Caco-2 (cell line): ENCODE results near the gene MCTP1. TPM values are rescaled to one million over a fixed set of nuclear protein-coding genes. Genes with fewer than 3 reads are reported as not detected.

Source experiments
- BruUV-seq: library from RNA; stranded (reverse); fragments of 400-500 nt; replicated peaks from 2 replicates; lab custom pipeline; 2021; lab: Mats Ljungman, UMichigan
- CTCF ChIA-PET: fragments of 300-600 bp; sonication (Branson Sonifier 250); formaldehyde crosslinking; loops from one replicate; lab custom pipeline; 2022; ENCODE audit warnings: antibody characterized with exemption; lab: Charles Lee
- POLR2A ChIA-PET: fragments of 300-600 bp; sonication (Branson Sonifier 250); formaldehyde crosslinking; loops from one replicate; lab custom pipeline; 2022; ENCODE audit warnings: antibody characterized with exemption; lab: Charles Lee
- DNase-seq, 2 experiments: peaks; one replicate each; pipeline versions ENCODE4 v3.0.0 to v3.0.0-alpha.2; 2020 to 2022
- H3K27me3 ChIP-seq: replicated peaks from 2 replicates; pipeline ENCODE4 v1.6.0; 2011; ENCODE audit warnings: low read length; ENCODE audit not compliant: control insufficient read depth, insufficient read depth
- H3K36me3 ChIP-seq: 2 replicates; pipeline ENCODE4 v1.5.1; 2011; ENCODE audit warnings: low read length; ENCODE audit not compliant: control insufficient read depth, insufficient read depth
- H3K4me1 ChIP-seq: fragments of 250-450 bp; sonication (Bioruptor Pico); 2 replicates; pipeline ENCODE4 v1.5.1; 2020; ENCODE audit warnings: mild to moderate bottlenecking
- H3K4me3 ChIP-seq: 2 replicates; pipeline ENCODE4 v1.5.1; 2011; ENCODE audit warnings: low read depth, mild to moderate bottlenecking, control low read depth, low read length
- H3K9me3 ChIP-seq: fragments of 250-450 bp; sonication (Bioruptor Pico); 2 replicates; pipeline ENCODE4 v1.5.1; 2020; ENCODE audit warnings: mild to moderate bottlenecking, moderate library complexity
- H3K27ac Mint-ChIP-seq: one replicate; pipeline ENCODE4 v1.8.0; 2022; ENCODE audit warnings: mixed read lengths; ENCODE audit not compliant: unreplicated experiment
- H3K27me3 Mint-ChIP-seq: one replicate; pipeline ENCODE4 v1.8.0; 2022; ENCODE audit warnings: mixed read lengths; ENCODE audit not compliant: insufficient read depth, unreplicated experiment
- H3K36me3 Mint-ChIP-seq: one replicate; pipeline ENCODE4 v1.8.0; 2022; ENCODE audit warnings: mild to moderate bottlenecking, mixed read lengths; ENCODE audit not compliant: insufficient read depth, unreplicated experiment
- H3K4me1 Mint-ChIP-seq: one replicate; pipeline ENCODE4 v1.8.0; 2022; ENCODE audit warnings: low read depth, mixed read lengths; ENCODE audit not compliant: unreplicated experiment
- H3K4me3 Mint-ChIP-seq: one replicate; pipeline ENCODE4 v1.8.0; 2022; ENCODE audit warnings: mild to moderate bottlenecking, moderate library complexity, mixed read lengths; ENCODE audit not compliant: unreplicated experiment
- H3K9me3 Mint-ChIP-seq: one replicate; pipeline ENCODE4 v1.8.0; 2022; ENCODE audit warnings: mixed read lengths; ENCODE audit not compliant: unreplicated experiment
- intact Hi-C: fragments of 100-400 bp; cut with micrococcal nuclease; formaldehyde crosslinking; loops from one replicate; pipeline ENCODE4 v1.10.0; 2022; ENCODE audit not compliant: unreplicated experiment
- total RNA-seq: library from RNA; stranded (reverse); gene quantifications from 2 replicates; pipeline ENCODE4 v1.2.3, GENCODE V29; 2022
- TF ChIP-seq, protein P1 (sequence below), 2 experiments: fragments of 200-600 bp in 1 of 2; IDR thresholded peaks; 1 replicate in 1 of 2; 2 replicates in 1 of 2; pipeline versions ENCODE4 v1.5.1 to v1.8.0; 2011 to 2022; ENCODE audit warnings: antibody characterized with exemption in 1 of 2, control low read depth in 1 of 2, inconsistent platforms in 1 of 2, low read depth in 1 of 2, low read length in 1 of 2, mild to moderate bottlenecking in 1 of 2, moderate library complexity in 1 of 2; ENCODE audit not compliant: insufficient read depth in 1 of 2, severe bottlenecking in 1 of 2, unreplicated experiment in 1 of 2

MCTP1 gene
- total RNA-seq, 1 experiment from 2014 or later = 3.2 TPM

GRCh38 chr5:94810281-94810680 lies 474.6 kb downstream of the MCTP1 start:
- no peak for DNase-seq
- no peaks in the 10 kb centered on the region for H3K4me1 Mint-ChIP-seq
- no peaks in the 10 kb centered on the region for H3K4me1 ChIP-seq
- H3K27me3 Mint-ChIP-seq = peaks cover 27% of the 10 kb centered on the region
- intact Hi-C loops = no loop called here
- H3K27ac Mint-ChIP-seq = no peak overlapping the region
- BruUV-seq = no TSS peak
- ChIA-PET CTCF (no interaction called here), POLR2A (no interaction called here)
- H3K9me3 ChIP-seq = no peaks in the 10 kb centered on the region
- no peaks in the 10 kb centered on the region for H3K36me3 Mint-ChIP-seq
- no peak overlapping the region for H3K4me3 Mint-ChIP-seq
- no peaks in the 10 kb centered on the region for H3K36me3 ChIP-seq
- H3K27me3 ChIP-seq = no peaks in the 10 kb centered on the region
- H3K4me3 ChIP-seq = no peak overlapping the region
- no peaks in the 10 kb centered on the region for H3K9me3 Mint-ChIP-seq
- TF ChIP-seq, protein P1, sequence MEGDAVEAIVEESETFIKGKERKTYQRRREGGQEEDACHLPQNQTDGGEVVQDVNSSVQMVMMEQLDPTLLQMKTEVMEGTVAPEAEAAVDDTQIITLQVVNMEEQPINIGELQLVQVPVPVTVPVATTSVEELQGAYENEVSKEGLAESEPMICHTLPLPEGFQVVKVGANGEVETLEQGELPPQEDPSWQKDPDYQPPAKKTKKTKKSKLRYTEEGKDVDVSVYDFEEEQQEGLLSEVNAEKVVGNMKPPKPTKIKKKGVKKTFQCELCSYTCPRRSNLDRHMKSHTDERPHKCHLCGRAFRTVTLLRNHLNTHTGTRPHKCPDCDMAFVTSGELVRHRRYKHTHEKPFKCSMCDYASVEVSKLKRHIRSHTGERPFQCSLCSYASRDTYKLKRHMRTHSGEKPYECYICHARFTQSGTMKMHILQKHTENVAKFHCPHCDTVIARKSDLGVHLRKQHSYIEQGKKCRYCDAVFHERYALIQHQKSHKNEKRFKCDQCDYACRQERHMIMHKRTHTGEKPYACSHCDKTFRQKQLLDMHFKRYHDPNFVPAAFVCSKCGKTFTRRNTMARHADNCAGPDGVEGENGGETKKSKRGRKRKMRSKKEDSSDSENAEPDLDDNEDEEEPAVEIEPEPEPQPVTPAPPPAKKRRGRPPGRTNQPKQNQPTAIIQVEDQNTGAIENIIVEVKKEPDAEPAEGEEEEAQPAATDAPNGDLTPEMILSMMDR (IDR thresholded peaks at IDR 0.05; ENCODE audit: insufficient read depth in 1 of 2, low read depth in 1 of 2, low read length in 1 of 2, severe bottlenecking in 1 of 2, unreplicated experiment in 1 of 2) = no peak

DNA sequence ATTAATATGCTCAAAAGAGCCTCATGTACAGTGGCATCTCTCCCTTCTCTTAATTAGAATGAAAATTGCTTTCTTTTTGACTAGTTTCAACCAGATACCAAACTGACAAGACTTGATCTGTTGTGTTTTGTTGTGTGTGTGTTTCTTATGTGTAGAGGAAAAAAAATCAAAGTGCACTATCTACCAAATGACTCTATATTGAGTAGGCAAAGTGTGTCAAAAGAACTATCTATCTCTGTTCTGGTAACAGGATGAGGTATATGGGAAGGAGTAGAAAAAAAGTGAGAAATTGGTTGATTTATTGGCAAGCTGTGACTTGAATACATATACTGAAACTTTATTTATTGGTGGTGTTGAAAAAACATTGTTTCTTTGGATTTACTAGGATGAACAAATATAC lies 476.4 kb downstream of the MCTP1 start:
- no peaks in the 10 kb centered on the region for H3K36me3 Mint-ChIP-seq
- Histone ChIP-seq H3K27me3 (no peaks in the 10 kb centered on the region), H3K4me3 (no peak overlapping the region), H3K4me1 (no peaks in the 10 kb centered on the region), H3K36me3 (no peaks in the 10 kb centered on the region), H3K9me3 (no peaks in the 10 kb centered on the region)
- H3K4me1 Mint-ChIP-seq = no peaks in the 10 kb centered on the region
- no peak for DNase-seq
- intact Hi-C loops = no loop called here
- H3K27ac Mint-ChIP-seq = no peak overlapping the region
- POLR2A ChIA-PET = no interaction called here
- H3K9me3 Mint-ChIP-seq = no peaks in the 10 kb centered on the region
- CTCF ChIA-PET = no interaction called here
- peaks cover 29% of the 10 kb centered on the region for H3K27me3 Mint-ChIP-seq
- H3K4me3 Mint-ChIP-seq = no peak overlapping the region
- no TSS peak for BruUV-seq
- TF ChIP-seq, protein P1 (IDR thresholded peaks at IDR 0.05; ENCODE audit: insufficient read depth in 1 of 2, low read depth in 1 of 2, low read length in 1 of 2, severe bottlenecking in 1 of 2, unreplicated experiment in 1 of 2) = no peak

GRCh38 chr5:94807985-94808384 lies 476.9 kb downstream of the MCTP1 start:
- H3K27me3 ChIP-seq = no peaks in the 10 kb centered on the region
- intact Hi-C loops = no loop called here
- Mint-ChIP-seq H3K27me3 (peaks cover 27% of the 10 kb centered on the region), H3K4me1 (no peaks in the 10 kb centered on the region), H3K27ac (no peak overlapping the region), H3K4me3 (no peak overlapping the region), H3K36me3 (no peaks in the 10 kb centered on the region), H3K9me3 (no peaks in the 10 kb centered on the region)
- no peaks in the 10 kb centered on the region for H3K9me3 ChIP-seq
- H3K4me3 ChIP-seq = no peak overlapping the region
- BruUV-seq = no TSS peak
- no peaks in the 10 kb centered on the region for H3K4me1 ChIP-seq
- TF ChIP-seq, protein P1 (IDR thresholded peaks at IDR 0.05; ENCODE audit: insufficient read depth in 1 of 2, low read depth in 1 of 2, low read length in 1 of 2, severe bottlenecking in 1 of 2, unreplicated experiment in 1 of 2) = no peak
- ChIA-PET CTCF (no interaction called here), POLR2A (no interaction called here)
- no peak for DNase-seq
- H3K36me3 ChIP-seq = no peaks in the 10 kb centered on the region
